NCI-H2081 (cell line): ENCODE results near the gene GRID2.

ENCODE experiments used
- DNase-seq, 2 experiments: peaks; one replicate each; lab custom pipeline; 2025; lab: John Stamatoyannopoulos, UW

Gene GRID2

DNA sequence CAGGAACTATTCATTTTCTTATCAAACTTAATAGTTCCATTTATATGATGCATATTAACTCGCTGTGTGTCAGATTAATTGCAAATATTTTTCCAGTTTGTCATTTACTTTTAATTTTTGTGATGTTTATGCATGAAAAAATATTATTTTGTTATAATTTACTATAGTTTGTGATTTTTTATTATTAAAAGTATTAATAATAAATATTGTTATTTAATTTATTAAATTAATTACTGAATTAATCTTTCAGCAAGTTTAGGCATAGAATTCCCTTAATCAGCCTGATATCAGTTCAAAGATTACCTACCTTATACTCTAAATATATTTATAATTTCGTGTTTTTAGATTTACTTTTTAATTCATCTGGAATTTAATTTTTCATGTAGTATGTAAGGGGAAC, 1509.3 kb downstream of the GRID2 start:
- DNase-seq: no peak

- DNase-seq: no peak
Measured at GRCh38 chr4:93814141-93814540, 1510.4 kb downstream of the GRID2 start.

GRCh38 chr4:93814722-93815121, 1511.0 kb downstream of the GRID2 start:
- DNase-seq: no peak
